K562 (cell line): ENCODE results near the gene ANKRD65. TPM values are rescaled to one million over a fixed set of nuclear protein-coding genes. Genes with fewer than 3 reads are reported as not detected.
A peak's percentile ranks its signal among the peaks of the same experiment; 100 is the strongest.

Source experiments
- ARID4B ChIP-seq: sonication (generic); formaldehyde crosslinking; IDR thresholded peaks from 2 replicates; pipeline ENCODE4 v1.8.0; 2022; ENCODE audit warnings: mild to moderate bottlenecking, missing genetic modification reagents
- CAMTA2 ChIP-seq: fragments of 250-450 bp; sonication (Bioruptor Pico); conservative IDR thresholded peaks from 2 replicates; pipeline ENCODE4 v1.5.1; 2022
- CBX5 ChIP-seq: IDR thresholded peaks from 2 replicates; pipeline ENCODE4 v1.6.1; 2014; ENCODE audit warnings: low read depth, borderline replicate concordance
- CC2D1A ChIP-seq: fragments of 450-650 bp; IDR thresholded peaks from 2 replicates; pipeline ENCODE4 v1.6.1; 2017; ENCODE audit warnings: mild to moderate bottlenecking
- ILF3 ChIP-seq: fragments of 450-650 bp; IDR thresholded peaks from 2 replicates; pipeline ENCODE4 v1.6.1; 2018; ENCODE audit warnings: antibody characterized with exemption, mild to moderate bottlenecking, moderate library complexity, borderline replicate concordance
- KHSRP ChIP-seq: fragments of 450-650 bp; IDR thresholded peaks from 2 replicates; pipeline ENCODE4 v1.6.1; 2017
- KLF10 ChIP-seq: fragments of 250-450 bp; sonication (Bioruptor Pico); IDR thresholded peaks from 2 replicates; pipeline ENCODE4 v1.6.1; 2021; ENCODE audit warnings: matching md5 sums
- MAZ ChIP-seq, 2 experiments: fragments of 450-650 bp in 1 of 2; sonication (generic) in 1 of 2; formaldehyde crosslinking; IDR thresholded peaks in 1 of 2; conservative IDR thresholded peaks in 1 of 2; 2 replicates each; pipeline versions ENCODE4 v1.4.0 to v1.5.0; 2020; ENCODE audit warnings: mild to moderate bottlenecking in 1 of 2, missing genetic modification reagents in 1 of 2
- MCM2 ChIP-seq: fragments of 450-650 bp; IDR thresholded peaks from 2 replicates; pipeline ENCODE4 v1.6.1; 2017; ENCODE audit warnings: low read depth, mild to moderate bottlenecking
- NCOA2 ChIP-seq, 2 experiments: fragments of 450-650 bp; IDR thresholded peaks; 2 replicates each; pipeline ENCODE4 v1.6.1; 2018; ENCODE audit warnings: mild to moderate bottlenecking in 2 of 2, moderate library complexity in 1 of 2; ENCODE audit not compliant: partially characterized antibody in 2 of 2
- SNIP1 ChIP-seq: fragments of 450-650 bp; IDR thresholded peaks from 2 replicates; pipeline ENCODE4 v1.7.1; 2017; ENCODE audit warnings: low read depth, mild to moderate bottlenecking
- STAG1 ChIP-seq: sonication (generic); formaldehyde crosslinking; IDR thresholded peaks from 2 replicates; pipeline ENCODE4 v1.5.0; 2020; ENCODE audit warnings: missing genetic modification reagents, borderline replicate concordance
- ZBED1 ChIP-seq: IDR thresholded peaks from 2 replicates; pipeline ENCODE4 v1.6.1; 2014
- ZC3H11A ChIP-seq: IDR thresholded peaks from 2 replicates; pipeline ENCODE4 v1.6.1; 2012; ENCODE audit warnings: low read depth, low read length, improper control_type of control experiment
- polyA plus RNA-seq, 8 experiments: library from polyadenylated mRNA; depleted of rRNA in 4 of 8; stranded (reverse) in 5 of 8; unstranded in 3 of 8; fragments of >200 nt; fragmentation: Nextera tagmentation in 2 of 8; fragmentation: Illumina TruSeq in 1 of 8; extraction: Ambion mirVana in 2 of 8; extraction: Trizol in 1 of 8; gene quantifications; 2 replicates each; pipeline versions ENCODE4 v1.2.1 to v1.2.3, GENCODE V29; 2011 to 2014; ENCODE audit warnings: inconsistent platforms in 1 of 8, missing spikeins in 1 of 8
- total RNA-seq, 7 experiments: library from RNA; depleted of rRNA in 6 of 7; stranded (reverse); fragments of >200 nt in 6 of 7; fragmentation: Illumina TruSeq in 2 of 7; extraction: Trizol in 2 of 7; gene quantifications; 2 replicates each; pipeline versions ENCODE4 v1.2.1 to v1.2.3, GENCODE V29; 2011 to 2021; ENCODE audit warnings: low replicate concordance in 1 of 7
- TF ChIP-seq, protein P1 (sequence below): fragments of 250-450 bp; sonication (Bioruptor Pico); IDR thresholded peaks from 2 replicates; pipeline ENCODE4 v1.5.1; 2021; ENCODE audit warnings: mild to moderate bottlenecking
- TF ChIP-seq, protein P2 (sequence below): fragments of 450-650 bp; IDR thresholded peaks from 2 replicates; pipeline ENCODE4 v1.6.1; 2017; ENCODE audit warnings: mild to moderate bottlenecking, moderate library complexity
- TF ChIP-seq, protein P3 (sequence below): fragments of 450-650 bp; IDR thresholded peaks from 2 replicates; pipeline ENCODE4 v1.6.1; 2017; ENCODE audit warnings: antibody characterized with exemption, mild to moderate bottlenecking

ANKRD65 gene
- total and polyA plus RNA-seq, 9 of the 15 experiments (the other 6 are each of a cell fraction or from before 2014, with no cell fraction given) = not detected

- TF ChIP-seq ARID4B (CRISPR knock-in tag) = peak; percentile 94
- no peak; the same call in 1 of the 2 replicates for TF ChIP-seq SNIP1
- no peak for TF ChIP-seq KHSRP
- peak; percentile 99 to 100 for TF ChIP-seq MAZ (CRISPR knock-in tag; conservative IDR thresholded peaks at IDR 0.05 in 1 of 2, IDR thresholded peaks at IDR 0.05 in 1 of 2)
- no peak for TF ChIP-seq CAMTA2 (CRISPR knock-in tag)
- peak; percentile 77; the same call in 1 of the 2 replicates for TF ChIP-seq CBX5
- peak; percentile 74; the same call in 1 of the 2 replicates for TF ChIP-seq ZBED1
- TF ChIP-seq, protein P1, sequence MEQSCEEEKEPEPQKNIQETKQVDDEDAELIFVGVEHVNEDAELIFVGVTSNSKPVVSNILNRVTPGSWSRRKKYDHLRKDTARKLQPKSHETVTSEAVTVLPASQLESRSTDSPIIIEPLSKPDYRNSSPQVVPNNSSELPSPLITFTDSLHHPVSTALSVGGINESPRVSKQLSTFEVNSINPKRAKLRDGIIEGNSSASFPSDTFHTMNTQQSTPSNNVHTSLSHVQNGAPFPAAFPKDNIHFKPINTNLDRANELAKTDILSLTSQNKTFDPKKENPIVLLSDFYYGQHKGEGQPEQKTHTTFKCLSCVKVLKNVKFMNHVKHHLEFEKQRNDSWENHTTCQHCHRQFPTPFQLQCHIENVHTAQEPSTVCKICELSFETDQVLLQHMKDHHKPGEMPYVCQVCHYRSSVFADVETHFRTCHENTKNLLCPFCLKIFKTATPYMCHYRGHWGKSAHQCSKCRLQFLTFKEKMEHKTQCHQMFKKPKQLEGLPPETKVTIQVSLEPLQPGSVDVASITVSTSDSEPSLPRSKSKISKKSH (CRISPR knock-in tag) = no peak
- peak; percentile 88; the same call in 1 of the 2 replicates for TF ChIP-seq ILF3
- TF ChIP-seq MCM2 = no peak
- no peak; the same call in 1 of the 2 replicates for TF ChIP-seq CC2D1A
- no peak for TF ChIP-seq STAG1 (CRISPR knock-in tag)
- no peak for TF ChIP-seq NCOA2 (IDR thresholded peaks at IDR 0.05; ENCODE audit: partially characterized antibody in 2 of 2)
- TF ChIP-seq KLF10 (CRISPR knock-in tag) = no peak
- peak; percentile 56; the same call in 1 of the 2 replicates for TF ChIP-seq ZC3H11A
- TF ChIP-seq, protein P2, sequence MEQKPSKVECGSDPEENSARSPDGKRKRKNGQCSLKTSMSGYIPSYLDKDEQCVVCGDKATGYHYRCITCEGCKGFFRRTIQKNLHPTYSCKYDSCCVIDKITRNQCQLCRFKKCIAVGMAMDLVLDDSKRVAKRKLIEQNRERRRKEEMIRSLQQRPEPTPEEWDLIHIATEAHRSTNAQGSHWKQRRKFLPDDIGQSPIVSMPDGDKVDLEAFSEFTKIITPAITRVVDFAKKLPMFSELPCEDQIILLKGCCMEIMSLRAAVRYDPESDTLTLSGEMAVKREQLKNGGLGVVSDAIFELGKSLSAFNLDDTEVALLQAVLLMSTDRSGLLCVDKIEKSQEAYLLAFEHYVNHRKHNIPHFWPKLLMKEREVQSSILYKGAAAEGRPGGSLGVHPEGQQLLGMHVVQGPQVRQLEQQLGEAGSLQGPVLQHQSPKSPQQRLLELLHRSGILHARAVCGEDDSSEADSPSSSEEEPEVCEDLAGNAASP = no peak
- TF ChIP-seq, protein P3, sequence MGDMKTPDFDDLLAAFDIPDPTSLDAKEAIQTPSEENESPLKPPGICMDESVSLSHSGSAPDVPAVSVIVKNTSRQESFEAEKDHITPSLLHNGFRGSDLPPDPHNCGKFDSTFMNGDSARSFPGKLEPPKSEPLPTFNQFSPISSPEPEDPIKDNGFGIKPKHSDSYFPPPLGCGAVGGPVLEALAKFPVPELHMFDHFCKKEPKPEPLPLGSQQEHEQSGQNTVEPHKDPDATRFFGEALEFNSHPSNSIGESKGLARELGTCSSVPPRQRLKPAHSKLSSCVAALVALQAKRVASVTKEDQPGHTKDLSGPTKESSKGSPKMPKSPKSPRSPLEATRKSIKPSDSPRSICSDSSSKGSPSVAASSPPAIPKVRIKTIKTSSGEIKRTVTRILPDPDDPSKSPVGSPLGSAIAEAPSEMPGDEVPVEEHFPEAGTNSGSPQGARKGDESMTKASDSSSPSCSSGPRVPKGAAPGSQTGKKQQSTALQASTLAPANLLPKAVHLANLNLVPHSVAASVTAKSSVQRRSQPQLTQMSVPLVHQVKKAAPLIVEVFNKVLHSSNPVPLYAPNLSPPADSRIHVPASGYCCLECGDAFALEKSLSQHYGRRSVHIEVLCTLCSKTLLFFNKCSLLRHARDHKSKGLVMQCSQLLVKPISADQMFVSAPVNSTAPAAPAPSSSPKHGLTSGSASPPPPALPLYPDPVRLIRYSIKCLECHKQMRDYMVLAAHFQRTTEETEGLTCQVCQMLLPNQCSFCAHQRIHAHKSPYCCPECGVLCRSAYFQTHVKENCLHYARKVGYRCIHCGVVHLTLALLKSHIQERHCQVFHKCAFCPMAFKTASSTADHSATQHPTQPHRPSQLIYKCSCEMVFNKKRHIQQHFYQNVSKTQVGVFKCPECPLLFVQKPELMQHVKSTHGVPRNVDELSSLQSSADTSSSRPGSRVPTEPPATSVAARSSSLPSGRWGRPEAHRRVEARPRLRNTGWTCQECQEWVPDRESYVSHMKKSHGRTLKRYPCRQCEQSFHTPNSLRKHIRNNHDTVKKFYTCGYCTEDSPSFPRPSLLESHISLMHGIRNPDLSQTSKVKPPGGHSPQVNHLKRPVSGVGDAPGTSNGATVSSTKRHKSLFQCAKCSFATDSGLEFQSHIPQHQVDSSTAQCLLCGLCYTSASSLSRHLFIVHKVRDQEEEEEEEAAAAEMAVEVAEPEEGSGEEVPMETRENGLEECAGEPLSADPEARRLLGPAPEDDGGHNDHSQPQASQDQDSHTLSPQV = no peak
Observed at GRCh38 chr1:1374929-1375662, 46.0 kb downstream of the ANKRD65 start, which contains the start of gene AURKAIP1 (continued).
